Gastroesophageal sphincter (tissue), 3 donors: ENCODE measurements around the gene JARID2.

Experiments
- CTCF ChIP-seq, 4 experiments: fragments of 200-600 bp in 2 of 4; fragments of 450-650 bp in 2 of 4; sonication (generic) in 1 of 4; IDR thresholded peaks; one replicate each; pipeline ENCODE4 v1.5.1; 2017 to 2019; ENCODE audit warnings: antibody characterized with exemption in 4 of 4, mild to moderate bottlenecking in 2 of 4, moderate library complexity in 2 of 4
- POLR2A ChIP-seq, 2 donors: fragments of 450-650 bp; IDR thresholded peaks; one replicate each; pipeline ENCODE4 v1.6.1; 2017; ENCODE audit warnings: antibody characterized with exemption in 2 of 2, mild to moderate bottlenecking in 2 of 2, moderate library complexity in 1 of 2

GRCh38 chr6:15234068-15234758 lies 11.7 kb upstream of the JARID2 start:
- TF ChIP-seq POLR2A (IDR thresholded peaks at IDR 0.05): no peak
- no peak for TF ChIP-seq CTCF (IDR thresholded peaks at IDR 0.05)
